Measurements from ENCODE around the gene ICAM5. TPM values are rescaled to one million over a fixed set of nuclear protein-coding genes. Genes with fewer than 3 reads are reported as not detected.

Gene ICAM5
- polyA plus RNA-seq, 1 donor (not counting 4 experiments of a cell fraction or from before 2014, with no cell fraction given) = 0.20 TPM

GRCh38 chr19:10343495-10343894 is 53.7 kb downstream of the ICAM5 start:
- no peak overlapping the region for H2AFZ ChIP-seq (ENCODE audit: control insufficient read depth, low read length)
- dilution Hi-C loops (cut with MboI; ENCODE audit: extremely low pct_ligation_motif_present, low sequenced_read_pairs) = no loop called here
- no peaks in the 10 kb centered on the region for H3K9me1 ChIP-seq (ENCODE audit: control insufficient read depth, extremely low read depth, insufficient read depth, low read length)
- H4K20me1 ChIP-seq (ENCODE audit: control insufficient read depth, extremely low read depth, insufficient read depth, low read length) = no peaks in the 10 kb centered on the region
- DNase-seq (ENCODE audit: low read depth, low spot score) = no peak
- TF ChIP-seq, protein P1, sequence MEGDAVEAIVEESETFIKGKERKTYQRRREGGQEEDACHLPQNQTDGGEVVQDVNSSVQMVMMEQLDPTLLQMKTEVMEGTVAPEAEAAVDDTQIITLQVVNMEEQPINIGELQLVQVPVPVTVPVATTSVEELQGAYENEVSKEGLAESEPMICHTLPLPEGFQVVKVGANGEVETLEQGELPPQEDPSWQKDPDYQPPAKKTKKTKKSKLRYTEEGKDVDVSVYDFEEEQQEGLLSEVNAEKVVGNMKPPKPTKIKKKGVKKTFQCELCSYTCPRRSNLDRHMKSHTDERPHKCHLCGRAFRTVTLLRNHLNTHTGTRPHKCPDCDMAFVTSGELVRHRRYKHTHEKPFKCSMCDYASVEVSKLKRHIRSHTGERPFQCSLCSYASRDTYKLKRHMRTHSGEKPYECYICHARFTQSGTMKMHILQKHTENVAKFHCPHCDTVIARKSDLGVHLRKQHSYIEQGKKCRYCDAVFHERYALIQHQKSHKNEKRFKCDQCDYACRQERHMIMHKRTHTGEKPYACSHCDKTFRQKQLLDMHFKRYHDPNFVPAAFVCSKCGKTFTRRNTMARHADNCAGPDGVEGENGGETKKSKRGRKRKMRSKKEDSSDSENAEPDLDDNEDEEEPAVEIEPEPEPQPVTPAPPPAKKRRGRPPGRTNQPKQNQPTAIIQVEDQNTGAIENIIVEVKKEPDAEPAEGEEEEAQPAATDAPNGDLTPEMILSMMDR (optimal IDR thresholded peaks at IDR 0.05 in 1 of 3, IDR thresholded peaks at IDR 0.05 in 1 of 3, conservative IDR thresholded peaks at IDR 0.05 in 1 of 3; ENCODE audit: extremely low read depth in 1 of 3, insufficient read depth in 2 of 3, low read length in 3 of 3) = no peak
- no peak for TF ChIP-seq EZH2 (IDR thresholded peaks at IDR 0.05; ENCODE audit: low read length)
- no peaks in the 10 kb centered on the region for H3K27me3 ChIP-seq (ENCODE audit: control insufficient read depth, extremely low read depth, insufficient read depth, low read length)
- no peak overlapping the region for H3K9ac ChIP-seq (ENCODE audit: control insufficient read depth, extremely low read depth, insufficient read depth, low read length)
- no peak for FAIRE-seq
- H3K36me3 ChIP-seq (ENCODE audit: control insufficient read depth in 2 of 2, extremely low read depth in 1 of 2, insufficient read depth in 2 of 2, low read length in 2 of 2) = no peaks in the 10 kb centered on the region
- H3K79me2 ChIP-seq (ENCODE audit: control insufficient read depth, insufficient read depth, low read length) = no peaks in the 10 kb centered on the region
- H3K4me3 ChIP-seq (ENCODE audit: control insufficient read depth in 2 of 3, extremely low read depth in 1 of 3, insufficient read depth in 2 of 3, low read depth in 1 of 3, low read length in 3 of 3) = no peak overlapping the region
- no peak overlapping the region for H3K27ac ChIP-seq (ENCODE audit: control insufficient read depth, insufficient read depth, low read length)
- H3K9me3 ChIP-seq (ENCODE audit: control insufficient read depth, low read depth, low read length) = no peaks in the 10 kb centered on the region
- no peak overlapping the region for H3K4me2 ChIP-seq (ENCODE audit: control insufficient read depth, extremely low read depth, insufficient read depth, low read depth, low read length)
- H3K4me1 ChIP-seq (ENCODE audit: control insufficient read depth, extremely low read depth, insufficient read depth, low read length) = no peaks in the 10 kb centered on the region

DNA sequence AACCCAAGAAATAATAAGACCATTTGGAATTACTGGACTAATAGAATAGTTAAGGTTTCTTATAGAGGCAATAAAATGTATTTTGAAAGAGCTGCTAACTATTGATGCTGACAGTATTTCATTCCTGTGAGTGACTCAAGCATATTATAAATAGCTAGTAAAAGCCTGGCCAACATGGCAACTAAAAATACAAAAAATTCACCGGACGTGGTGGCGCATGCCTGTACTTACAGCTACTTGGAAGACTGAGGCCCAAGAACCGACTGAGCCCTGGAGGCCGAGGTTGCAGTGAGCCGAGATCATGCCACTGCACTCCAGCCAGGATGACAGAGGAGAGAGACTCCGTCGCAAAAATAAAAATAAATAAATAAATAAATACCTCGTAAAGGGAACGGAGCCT is 55.0 kb downstream of the ICAM5 start:
- dilution Hi-C loops (cut with MboI; ENCODE audit: extremely low pct_ligation_motif_present, low sequenced_read_pairs) = no loop called here
- FAIRE-seq (no peak), DNase-seq (ENCODE audit: low read depth, low spot score) (no peak)
- Histone ChIP-seq H3K36me3 (ENCODE audit: control insufficient read depth in 2 of 2, extremely low read depth in 1 of 2, insufficient read depth in 2 of 2, low read length in 2 of 2) (no peaks in the 10 kb centered on the region), H3K4me2 (ENCODE audit: control insufficient read depth, extremely low read depth, insufficient read depth, low read depth, low read length) (no peak overlapping the region), H3K4me3 (ENCODE audit: control insufficient read depth in 2 of 3, extremely low read depth in 1 of 3, insufficient read depth in 2 of 3, low read depth in 1 of 3, low read length in 3 of 3) (no peak overlapping the region), H4K20me1 (ENCODE audit: control insufficient read depth, extremely low read depth, insufficient read depth, low read length) (no peaks in the 10 kb centered on the region), H3K9ac (ENCODE audit: control insufficient read depth, extremely low read depth, insufficient read depth, low read length) (no peak overlapping the region), H2AFZ (ENCODE audit: control insufficient read depth, low read length) (no peak overlapping the region), H3K27me3 (ENCODE audit: control insufficient read depth, extremely low read depth, insufficient read depth, low read length) (no peaks in the 10 kb centered on the region), H3K27ac (ENCODE audit: control insufficient read depth, insufficient read depth, low read length) (no peak overlapping the region), H3K79me2 (ENCODE audit: control insufficient read depth, insufficient read depth, low read length) (no peaks in the 10 kb centered on the region), H3K9me1 (ENCODE audit: control insufficient read depth, extremely low read depth, insufficient read depth, low read length) (no peaks in the 10 kb centered on the region), H3K9me3 (ENCODE audit: control insufficient read depth, low read depth, low read length) (no peaks in the 10 kb centered on the region), H3K4me1 (ENCODE audit: control insufficient read depth, extremely low read depth, insufficient read depth, low read length) (no peaks in the 10 kb centered on the region)
- no peak for TF ChIP-seq EZH2 (IDR thresholded peaks at IDR 0.05; ENCODE audit: low read length)
- TF ChIP-seq, protein P1 (optimal IDR thresholded peaks at IDR 0.05 in 1 of 3, IDR thresholded peaks at IDR 0.05 in 1 of 3, conservative IDR thresholded peaks at IDR 0.05 in 1 of 3; ENCODE audit: extremely low read depth in 1 of 3, insufficient read depth in 2 of 3, low read length in 3 of 3) = no peak

Small RNA genes lying within 50 kb of the gene (small RNA-seq; reads per million reads assigned to genes)
- gene AC011511.1 (ENCODE audit: insufficient read length in 3 of 3, low read depth in 3 of 3, low replicate concordance in 1 of 3) (0 reads per million in 3 experiments), gene AC011511.4 (ENCODE audit: insufficient read length in 3 of 3, low read depth in 3 of 3, low replicate concordance in 1 of 3) (0 reads per million in 3 experiments)

Other genes starting within 250 kb of the ICAM5 start
- gene SHFL, start 203.6 kb upstream of the ICAM5 start, polyA plus RNA-seq = 33.6 to 48.4 TPM (median 36.4 TPM) in 3 replicates
- gene ANGPTL6, start 187.3 kb upstream of the ICAM5 start, polyA plus RNA-seq = 0.05 to 0.13 TPM (median 0.09 TPM) in 3 replicates
- gene PPAN, start 183.6 kb upstream of the ICAM5 start, polyA plus RNA-seq = 32.3 to 43.5 TPM (median 36.9 TPM) in 3 replicates
- gene P2RY11, start 178.3 kb upstream of the ICAM5 start, polyA plus RNA-seq = 2.4 to 7.1 TPM (median 3.2 TPM) in 3 replicates
- gene EIF3G, start 170.1 kb upstream of the ICAM5 start, polyA plus RNA-seq = 106 to 207 TPM (median 124 TPM) in 3 replicates
- 18.1 to 52.0 TPM (median 51.7 TPM) in 3 replicates for gene DNMT1, start 95.0 kb upstream of the ICAM5 start, polyA plus RNA-seq
- gene S1PR2, start 58.6 kb upstream of the ICAM5 start, polyA plus RNA-seq = 1.6 to 2.6 TPM (median 2.2 TPM) in 3 replicates
- 29.4 to 58.1 TPM (median 43.0 TPM) in 3 replicates for gene MRPL4, start 37.7 kb upstream of the ICAM5 start, polyA plus RNA-seq
- gene ICAM1, start 18.8 kb upstream of the ICAM5 start, polyA plus RNA-seq = 0.30 to 0.56 TPM (median 0.35 TPM) in 3 replicates
- 0.18 to 0.35 TPM (median 0.25 TPM) in 3 replicates for gene ICAM4, start 3.0 kb upstream of the ICAM5 start, polyA plus RNA-seq
- 0.43 to 2.1 TPM (median 0.71 TPM) in 3 replicates for gene ZGLP1, start 19.9 kb downstream of the ICAM5 start, polyA plus RNA-seq
- 19.2 to 28.8 TPM (median 21.8 TPM) in 3 replicates for gene FDX2, start 26.1 kb downstream of the ICAM5 start, polyA plus RNA-seq
- gene RAVER1, start 43.6 kb downstream of the ICAM5 start, polyA plus RNA-seq = 0.80 to 5.9 TPM (median 0.84 TPM) in 3 replicates
- 3.4 to 5.5 TPM (median 4.7 TPM) in 3 replicates for gene ICAM3, start 49.7 kb downstream of the ICAM5 start, polyA plus RNA-seq
- 32.6 to 42.6 TPM (median 34.1 TPM) in 3 replicates for gene TYK2, start 90.6 kb downstream of the ICAM5 start, polyA plus RNA-seq
- gene CDC37, start 113.6 kb downstream of the ICAM5 start, polyA plus RNA-seq = 376 to 433 TPM (median 415 TPM) in 3 replicates
- gene PDE4A, start 130.6 kb downstream of the ICAM5 start, polyA plus RNA-seq = 0.05 to 0.24 TPM (median 0.09 TPM) in 3 replicates
- gene KEAP1, start 213.4 kb downstream of the ICAM5 start, polyA plus RNA-seq = 29.6 to 46.2 TPM (median 35.8 TPM) in 3 replicates
- 9.4 to 10.5 TPM (median 10.3 TPM) in 3 replicates for gene S1PR5, start 227.5 kb downstream of the ICAM5 start, polyA plus RNA-seq

All from keratinocyte (primary cell).